HEK293 (cell line): Measurements from ENCODE around the gene TLR10.

ENCODE experiments used
- CTCF ChIA-PET: fragments of 350-600 bp; formaldehyde crosslinking; extraction: SDS; loops from one replicate; lab custom pipeline; 2021; ENCODE audit warnings: antibody characterized with exemption; lab: Yijun Ruan, JAX
- POLR2A ChIA-PET: fragments of 300-600 bp; formaldehyde crosslinking; extraction: SDS; loops from one replicate; lab custom pipeline; 2020; ENCODE audit warnings: antibody characterized with exemption, inconsistent platforms; lab: Yijun Ruan, JAX
- H3K27ac ChIP-seq: fragments of 200-500 bp; sonication (Bioruptor generic); 2 replicates; pipeline ENCODE4 v1.5.1; 2014; ENCODE audit warnings: low read depth, low read length, control low read depth, inconsistent platforms; ENCODE audit errors: extremely low read depth
- H3K36me3 ChIP-seq, 2 experiments: fragments of 200-500 bp in 1 of 2; sonication (Bioruptor generic) in 1 of 2; 1 replicate in 1 of 2; 2 replicates in 1 of 2; pipeline ENCODE4 v1.5.1; 2014 to 2017; ENCODE audit warnings: inconsistent platforms in 2 of 2, low read length in 2 of 2; ENCODE audit not compliant: control insufficient read depth in 2 of 2, insufficient read depth in 1 of 2
- H3K4me1 ChIP-seq: fragments of 200-500 bp; sonication (Bioruptor generic); 2 replicates; pipeline ENCODE4 v1.5.1; 2014; ENCODE audit warnings: mild to moderate bottlenecking, low read length, inconsistent platforms; ENCODE audit not compliant: control insufficient read depth, insufficient read depth
- H3K4me3 ChIP-seq: 2 replicates; pipeline ENCODE4 v1.5.1; 2011; ENCODE audit warnings: low read depth, mild to moderate bottlenecking, control low read depth, low read length, moderate library complexity
- H3K9me3 ChIP-seq: fragments of 200-500 bp; sonication (Bioruptor generic); 2 replicates; pipeline ENCODE4 v1.5.1; 2014; ENCODE audit warnings: low read depth, low read length, inconsistent platforms; ENCODE audit not compliant: control insufficient read depth, insufficient read depth
- BCL11A ChIP-seq: fragments of 450-650 bp; formaldehyde crosslinking; IDR thresholded peaks from 2 replicates; pipeline ENCODE4 v1.5.1; 2016; ENCODE audit warnings: low read depth, missing biosample characterization, missing genetic modification characterization
- FEZF1 ChIP-seq: fragments of 450-650 bp; formaldehyde crosslinking; IDR thresholded peaks from 2 replicates; pipeline ENCODE4 v1.5.1; 2016; ENCODE audit warnings: missing biosample characterization, missing genetic modification characterization
- GLI4 ChIP-seq: fragments of 450-650 bp; formaldehyde crosslinking; IDR thresholded peaks from 2 replicates; pipeline ENCODE4 v1.5.1; 2016; ENCODE audit warnings: missing biosample characterization, missing genetic modification characterization
- KLF1 ChIP-seq: fragments of 450-650 bp; formaldehyde crosslinking; IDR thresholded peaks from 2 replicates; pipeline ENCODE4 v1.5.1; 2016; ENCODE audit warnings: missing biosample characterization, missing genetic modification characterization
- SALL2 ChIP-seq: fragments of 450-650 bp; formaldehyde crosslinking; IDR thresholded peaks from 2 replicates; pipeline ENCODE4 v1.5.0; 2017; ENCODE audit warnings: missing biosample characterization, mild to moderate bottlenecking, missing genetic modification characterization, borderline replicate concordance
- SP3 ChIP-seq: fragments of 450-650 bp; formaldehyde crosslinking; IDR thresholded peaks from 2 replicates; pipeline ENCODE4 v1.5.1; 2016; ENCODE audit warnings: missing biosample characterization, missing genetic modification characterization
- ZBTB8A ChIP-seq: fragments of 450-650 bp; formaldehyde crosslinking; IDR thresholded peaks from 2 replicates; pipeline ENCODE4 v1.5.1; 2016; ENCODE audit warnings: missing biosample characterization, missing genetic modification characterization
- ZFP3 ChIP-seq: fragments of 450-650 bp; formaldehyde crosslinking; IDR thresholded peaks from 2 replicates; pipeline ENCODE4 v1.5.1; 2016; ENCODE audit warnings: low read depth, missing biosample characterization, missing genetic modification characterization
- ZFP41 ChIP-seq: fragments of 450-650 bp; formaldehyde crosslinking; IDR thresholded peaks from 2 replicates; pipeline ENCODE4 v1.5.1; 2016; ENCODE audit warnings: missing biosample characterization, missing genetic modification characterization, borderline replicate concordance
- ZFP69B ChIP-seq: fragments of 450-650 bp; formaldehyde crosslinking; IDR thresholded peaks from 2 replicates; pipeline ENCODE4 v1.5.1; 2016; ENCODE audit warnings: missing biosample characterization, missing genetic modification characterization
- ZNF10 ChIP-seq: fragments of 450-650 bp; formaldehyde crosslinking; IDR thresholded peaks from 2 replicates; pipeline ENCODE4 v1.5.1; 2017; ENCODE audit warnings: missing biosample characterization, missing genetic modification characterization
- ZNF114 ChIP-seq: fragments of 450-650 bp; formaldehyde crosslinking; IDR thresholded peaks from 2 replicates; pipeline ENCODE4 v1.5.0; 2017; ENCODE audit warnings: missing biosample characterization, missing genetic modification characterization
- ZNF121 ChIP-seq: fragments of 450-650 bp; formaldehyde crosslinking; IDR thresholded peaks from 2 replicates; pipeline ENCODE4 v1.5.1; 2016; ENCODE audit warnings: missing biosample characterization, missing genetic modification characterization
- ZNF155 ChIP-seq: fragments of 450-650 bp; formaldehyde crosslinking; IDR thresholded peaks from 2 replicates; pipeline ENCODE4 v1.5.1; 2016; ENCODE audit warnings: missing biosample characterization, missing genetic modification characterization
- ZNF174 ChIP-seq: fragments of 450-650 bp; formaldehyde crosslinking; IDR thresholded peaks from 2 replicates; pipeline ENCODE4 v1.5.0; 2017; ENCODE audit warnings: missing biosample characterization, mild to moderate bottlenecking, missing genetic modification characterization
- ZNF175 ChIP-seq: fragments of 450-650 bp; formaldehyde crosslinking; IDR thresholded peaks from 2 replicates; pipeline ENCODE4 v1.5.1; 2016; ENCODE audit warnings: missing biosample characterization, missing genetic modification characterization
- ZNF239 ChIP-seq: fragments of 450-650 bp; formaldehyde crosslinking; IDR thresholded peaks from 2 replicates; pipeline ENCODE4 v1.5.1; 2016; ENCODE audit warnings: missing biosample characterization, missing genetic modification characterization
- ZNF335 ChIP-seq: fragments of 450-650 bp; formaldehyde crosslinking; conservative IDR thresholded peaks from 2 replicates; pipeline ENCODE4 v1.5.1; 2016; ENCODE audit warnings: missing biosample characterization, missing genetic modification characterization
- ZNF549 ChIP-seq: fragments of 450-650 bp; IDR thresholded peaks from 2 replicates; pipeline ENCODE4 v1.5.1; 2018; ENCODE audit warnings: missing biosample characterization, missing genetic modification characterization, mild to moderate bottlenecking, inconsistent platforms, moderate library complexity
- ZNF561 ChIP-seq: fragments of 450-650 bp; IDR thresholded peaks from 2 replicates; pipeline ENCODE4 v1.5.1; 2018; ENCODE audit warnings: missing biosample characterization, missing genetic modification characterization, borderline replicate concordance
- ZNF596 ChIP-seq: fragments of 450-650 bp; IDR thresholded peaks from 2 replicates; pipeline ENCODE4 v1.5.0; 2018; ENCODE audit warnings: missing biosample characterization, mild to moderate bottlenecking, missing genetic modification characterization, moderate library complexity
- ZNF791 ChIP-seq: fragments of 450-650 bp; formaldehyde crosslinking; IDR thresholded peaks from 2 replicates; pipeline ENCODE4 v1.5.1; 2016; ENCODE audit warnings: missing biosample characterization, missing genetic modification characterization
- ZNF830 ChIP-seq: fragments of 450-650 bp; IDR thresholded peaks from 2 replicates; pipeline ENCODE4 v1.5.0; 2018; ENCODE audit warnings: missing biosample characterization, missing genetic modification characterization, low read depth, mild to moderate bottlenecking, moderate library complexity
- TF ChIP-seq, protein P1 (sequence below): fragments of 450-650 bp; formaldehyde crosslinking; IDR thresholded peaks from 2 replicates; pipeline ENCODE4 v1.5.1; 2016; ENCODE audit warnings: missing biosample characterization, missing genetic modification characterization
- TF ChIP-seq, protein P2 (sequence below): fragments of 450-650 bp; formaldehyde crosslinking; IDR thresholded peaks from 2 replicates; pipeline ENCODE4 v1.5.1; 2016; ENCODE audit warnings: missing biosample characterization, missing genetic modification characterization

The TLR10 gene

DNA sequence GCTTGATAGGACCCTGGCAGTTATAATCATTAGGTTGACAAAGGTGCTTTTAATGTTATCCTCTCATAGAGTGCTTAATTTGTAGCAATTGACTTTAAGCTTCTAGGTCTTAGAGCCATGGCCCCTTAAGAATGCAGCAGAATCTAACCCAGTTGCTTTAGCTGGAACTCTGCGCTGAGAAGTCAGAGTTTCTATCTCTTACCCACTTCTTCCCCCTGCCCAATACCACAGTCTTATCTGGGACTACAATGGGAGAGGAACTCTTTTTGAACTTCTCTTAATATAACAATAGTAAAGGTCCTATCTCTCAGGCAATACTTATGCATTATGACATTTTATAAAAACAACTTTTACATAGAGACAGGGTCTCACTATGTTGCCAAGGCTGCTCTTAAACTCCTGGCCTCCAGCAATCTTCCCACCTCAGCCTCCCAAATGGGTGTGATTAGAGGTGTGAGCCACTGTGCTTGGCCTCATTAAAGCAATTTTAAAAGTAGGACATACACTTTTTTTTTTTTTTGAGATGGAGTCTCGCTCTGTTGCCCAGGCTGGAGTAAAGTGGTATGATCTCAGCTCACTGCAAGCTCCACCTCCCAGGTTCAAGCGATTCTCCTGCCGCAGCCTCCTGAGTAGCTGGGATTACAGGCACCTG, 1.8 kb downstream of the TLR10 start:
- H3K27ac ChIP-seq: no peak overlapping the region
- no peaks in the 10 kb centered on the region for H3K36me3 ChIP-seq
- ChIA-PET POLR2A (no interaction called here), CTCF (interaction anchor here (0.6 to 2.5 kb wide), 7 partner anchors 8 to 80 kb away, joined by 3 to 24 read pairs (median 4); no protein-coding TSS in a partner anchor)
- no peak overlapping the region for H3K4me3 ChIP-seq
- no peaks in the 10 kb centered on the region for H3K4me1 ChIP-seq
- TF ChIP-seq, protein P1, sequence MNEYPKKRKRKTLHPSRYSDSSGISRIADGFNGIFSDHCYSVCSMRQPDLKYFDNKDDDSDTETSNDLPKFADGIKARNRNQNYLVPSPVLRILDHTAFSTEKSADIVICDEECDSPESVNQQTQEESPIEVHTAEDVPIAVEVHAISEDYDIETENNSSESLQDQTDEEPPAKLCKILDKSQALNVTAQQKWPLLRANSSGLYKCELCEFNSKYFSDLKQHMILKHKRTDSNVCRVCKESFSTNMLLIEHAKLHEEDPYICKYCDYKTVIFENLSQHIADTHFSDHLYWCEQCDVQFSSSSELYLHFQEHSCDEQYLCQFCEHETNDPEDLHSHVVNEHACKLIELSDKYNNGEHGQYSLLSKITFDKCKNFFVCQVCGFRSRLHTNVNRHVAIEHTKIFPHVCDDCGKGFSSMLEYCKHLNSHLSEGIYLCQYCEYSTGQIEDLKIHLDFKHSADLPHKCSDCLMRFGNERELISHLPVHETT (tag by site-specific recombination): no peak
- TF ChIP-seq ZNF561: no peak
- no peak for TF ChIP-seq ZNF239
- no peak for TF ChIP-seq ZBTB8A (tag by site-specific recombination)
- TF ChIP-seq ZNF155 (tag by site-specific recombination): no peak
- TF ChIP-seq, protein P2, sequence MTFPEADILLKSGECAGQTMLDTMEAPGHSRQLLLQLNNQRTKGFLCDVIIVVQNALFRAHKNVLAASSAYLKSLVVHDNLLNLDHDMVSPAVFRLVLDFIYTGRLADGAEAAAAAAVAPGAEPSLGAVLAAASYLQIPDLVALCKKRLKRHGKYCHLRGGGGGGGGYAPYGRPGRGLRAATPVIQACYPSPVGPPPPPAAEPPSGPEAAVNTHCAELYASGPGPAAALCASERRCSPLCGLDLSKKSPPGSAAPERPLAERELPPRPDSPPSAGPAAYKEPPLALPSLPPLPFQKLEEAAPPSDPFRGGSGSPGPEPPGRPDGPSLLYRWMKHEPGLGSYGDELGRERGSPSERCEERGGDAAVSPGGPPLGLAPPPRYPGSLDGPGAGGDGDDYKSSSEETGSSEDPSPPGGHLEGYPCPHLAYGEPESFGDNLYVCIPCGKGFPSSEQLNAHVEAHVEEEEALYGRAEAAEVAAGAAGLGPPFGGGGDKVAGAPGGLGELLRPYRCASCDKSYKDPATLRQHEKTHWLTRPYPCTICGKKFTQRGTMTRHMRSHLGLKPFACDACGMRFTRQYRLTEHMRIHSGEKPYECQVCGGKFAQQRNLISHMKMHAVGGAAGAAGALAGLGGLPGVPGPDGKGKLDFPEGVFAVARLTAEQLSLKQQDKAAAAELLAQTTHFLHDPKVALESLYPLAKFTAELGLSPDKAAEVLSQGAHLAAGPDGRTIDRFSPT: no peak
- TF ChIP-seq BCL11A (tag by site-specific recombination): no peak
- TF ChIP-seq ZNF10: no peak
- H3K9me3 ChIP-seq: no peaks in the 10 kb centered on the region

DNA sequence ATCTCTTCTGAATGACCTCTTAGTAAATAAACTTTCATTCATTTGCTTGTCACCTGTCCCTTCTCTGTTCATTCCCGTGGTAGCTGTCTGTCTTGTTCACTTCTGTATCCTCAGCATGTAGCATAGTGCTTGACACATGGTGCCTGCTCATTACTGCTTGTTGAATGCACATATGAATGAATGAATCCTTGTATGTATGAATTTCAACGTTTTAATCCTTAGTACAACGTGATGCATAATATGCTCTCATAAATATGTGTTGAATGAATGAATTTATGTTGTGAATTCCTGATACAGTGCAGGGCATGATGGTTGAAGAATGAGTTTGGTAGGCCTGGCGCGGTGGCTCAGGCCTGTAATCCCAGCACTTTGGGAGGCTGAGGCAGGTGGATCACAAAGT, 3.0 kb downstream of the TLR10 start:
- ChIA-PET POLR2A (no interaction called here), CTCF (interaction anchor here (0.6 to 1.5 kb wide), 6 partner anchors 10 to 460 kb away, joined by 3 to 4 read pairs (median 3); partner anchors contain the start of gene TLR1)
- no peaks in the 10 kb centered on the region for H3K9me3 ChIP-seq
- no peak overlapping the region for H3K4me3 ChIP-seq
- H3K36me3 ChIP-seq: no peaks in the 10 kb centered on the region
- H3K4me1 ChIP-seq: no peaks in the 10 kb centered on the region
- H3K27ac ChIP-seq: no peak overlapping the region
- no peak for TF ChIP-seq SALL2
- TF ChIP-seq, protein P2: no peak
- no peak for TF ChIP-seq ZNF596 (tag by site-specific recombination)
- no peak for TF ChIP-seq ZFP41 (tag by site-specific recombination)
- TF ChIP-seq ZNF175 (tag by site-specific recombination): no peak
- no peak for TF ChIP-seq GLI4 (tag by site-specific recombination)
- TF ChIP-seq ZNF174 (tag by site-specific recombination): no peak
- no peak for TF ChIP-seq ZNF549 (tag by site-specific recombination)
- TF ChIP-seq ZNF121: no peak
- no peak for TF ChIP-seq KLF1
- no peak for TF ChIP-seq ZNF561
- no peak for TF ChIP-seq FEZF1 (tag by site-specific recombination)
- TF ChIP-seq ZFP3 (tag by site-specific recombination): no peak
- TF ChIP-seq ZNF830: no peak
- no peak for TF ChIP-seq ZNF335 (tag by site-specific recombination)
- no peak for TF ChIP-seq ZNF791 (tag by site-specific recombination)
- no peak for TF ChIP-seq ZFP69B
- TF ChIP-seq ZBTB8A (tag by site-specific recombination): no peak
- TF ChIP-seq SP3 (tag by site-specific recombination): no peak
- TF ChIP-seq ZNF114 (tag by site-specific recombination): no peak
